Measurements from ENCODE around the gene VWA3A.

DNA sequence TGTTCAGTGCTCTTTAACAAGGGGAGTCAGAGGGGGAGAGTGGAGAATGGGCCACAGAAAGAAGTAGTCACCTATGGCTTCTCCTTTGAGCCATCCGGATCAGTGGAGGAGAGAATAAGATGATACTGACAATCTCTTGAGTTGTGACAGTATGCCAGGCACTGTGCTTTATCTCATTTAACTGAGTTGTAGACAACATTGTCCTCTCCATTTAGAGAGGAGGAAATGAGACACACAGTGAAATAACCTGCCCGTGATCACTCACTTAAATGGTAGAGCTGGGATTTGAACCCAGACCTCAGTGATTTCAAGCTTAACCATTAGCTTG lies 95.9 kb downstream of the VWA3A start:
- TF ChIP-seq ASH2L (IDR thresholded peaks at IDR 0.05; ENCODE audit: low read length) (no peak), SIN3A (conservative IDR thresholded peaks at IDR 0.05 in 1 of 2, IDR thresholded peaks at IDR 0.05 in 1 of 2; ENCODE audit: low read depth in 1 of 2, low read length in 2 of 2) (no peak), CBX8 (IDR thresholded peaks at IDR 0.05; ENCODE audit: borderline replicate concordance, low read depth, low read length) (no peak), HDAC2 (IDR thresholded peaks at IDR 0.05; ENCODE audit: borderline replicate concordance in 1 of 2, low read depth in 2 of 2, low read length in 2 of 2) (no peak)
- TF ChIP-seq, protein P1, sequence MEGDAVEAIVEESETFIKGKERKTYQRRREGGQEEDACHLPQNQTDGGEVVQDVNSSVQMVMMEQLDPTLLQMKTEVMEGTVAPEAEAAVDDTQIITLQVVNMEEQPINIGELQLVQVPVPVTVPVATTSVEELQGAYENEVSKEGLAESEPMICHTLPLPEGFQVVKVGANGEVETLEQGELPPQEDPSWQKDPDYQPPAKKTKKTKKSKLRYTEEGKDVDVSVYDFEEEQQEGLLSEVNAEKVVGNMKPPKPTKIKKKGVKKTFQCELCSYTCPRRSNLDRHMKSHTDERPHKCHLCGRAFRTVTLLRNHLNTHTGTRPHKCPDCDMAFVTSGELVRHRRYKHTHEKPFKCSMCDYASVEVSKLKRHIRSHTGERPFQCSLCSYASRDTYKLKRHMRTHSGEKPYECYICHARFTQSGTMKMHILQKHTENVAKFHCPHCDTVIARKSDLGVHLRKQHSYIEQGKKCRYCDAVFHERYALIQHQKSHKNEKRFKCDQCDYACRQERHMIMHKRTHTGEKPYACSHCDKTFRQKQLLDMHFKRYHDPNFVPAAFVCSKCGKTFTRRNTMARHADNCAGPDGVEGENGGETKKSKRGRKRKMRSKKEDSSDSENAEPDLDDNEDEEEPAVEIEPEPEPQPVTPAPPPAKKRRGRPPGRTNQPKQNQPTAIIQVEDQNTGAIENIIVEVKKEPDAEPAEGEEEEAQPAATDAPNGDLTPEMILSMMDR (IDR thresholded peaks at IDR 0.05; ENCODE audit: control extremely low read depth in 1 of 3, insufficient read depth in 1 of 3, low read depth in 1 of 3, low read length in 3 of 3): no peak

All from H1 (cell line).